Activated CD4-positive, CD25-positive, alpha-beta regulatory T cell (primary cell): ENCODE data around the gene MYEOV.

Source experiments
- DNase-seq, 4 experiments: peaks; one replicate each; lab custom pipeline; 2025; lab: John Stamatoyannopoulos, UW

Gene MYEOV

DNA sequence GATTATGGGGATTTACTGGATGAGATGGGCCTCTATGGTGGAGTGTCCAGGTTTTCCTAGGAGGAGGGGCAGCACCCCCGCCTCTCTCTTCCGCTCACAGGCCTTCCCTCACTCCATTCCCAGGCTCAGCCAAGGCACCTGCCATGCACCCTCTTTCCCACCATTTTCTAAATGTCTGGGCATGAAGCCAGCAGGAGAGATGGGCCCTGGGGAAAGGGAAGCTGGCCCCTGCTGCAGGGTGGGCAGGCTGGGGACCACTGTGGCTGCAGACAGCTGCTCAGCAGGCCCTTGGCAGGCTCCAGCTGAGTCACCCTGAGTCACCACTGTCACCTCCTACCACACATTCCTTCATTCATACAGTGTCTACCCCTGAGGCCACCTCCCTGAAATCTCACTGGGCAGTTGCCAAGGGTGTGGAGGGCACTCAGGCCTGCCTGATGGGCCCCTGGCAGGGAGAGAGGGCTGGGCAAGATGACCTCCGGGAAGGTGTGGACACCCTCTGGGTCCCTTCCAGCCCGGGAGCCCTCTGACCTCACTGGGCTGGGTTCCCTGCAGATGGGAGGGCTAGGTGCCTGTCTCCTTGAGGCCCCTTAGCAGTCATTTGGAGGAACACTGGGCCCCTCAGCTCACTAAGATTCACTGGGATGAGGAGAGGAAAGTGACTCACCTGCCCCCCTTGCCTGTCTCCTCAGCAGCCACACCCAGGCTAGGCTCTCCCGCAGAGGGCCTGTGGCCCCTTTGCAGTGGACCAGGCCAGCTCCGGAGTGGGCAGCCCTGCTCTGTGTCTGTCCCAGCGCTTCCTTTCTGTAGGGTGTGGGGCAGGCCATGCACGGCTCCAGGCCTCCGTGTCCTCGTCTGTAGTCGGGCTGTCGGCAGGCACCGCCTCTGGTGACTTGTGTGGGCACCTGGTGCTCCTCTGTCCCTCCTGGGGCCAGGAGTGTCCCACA, 7.8 kb downstream of the MYEOV start:
- no peak for DNase-seq

DNA sequence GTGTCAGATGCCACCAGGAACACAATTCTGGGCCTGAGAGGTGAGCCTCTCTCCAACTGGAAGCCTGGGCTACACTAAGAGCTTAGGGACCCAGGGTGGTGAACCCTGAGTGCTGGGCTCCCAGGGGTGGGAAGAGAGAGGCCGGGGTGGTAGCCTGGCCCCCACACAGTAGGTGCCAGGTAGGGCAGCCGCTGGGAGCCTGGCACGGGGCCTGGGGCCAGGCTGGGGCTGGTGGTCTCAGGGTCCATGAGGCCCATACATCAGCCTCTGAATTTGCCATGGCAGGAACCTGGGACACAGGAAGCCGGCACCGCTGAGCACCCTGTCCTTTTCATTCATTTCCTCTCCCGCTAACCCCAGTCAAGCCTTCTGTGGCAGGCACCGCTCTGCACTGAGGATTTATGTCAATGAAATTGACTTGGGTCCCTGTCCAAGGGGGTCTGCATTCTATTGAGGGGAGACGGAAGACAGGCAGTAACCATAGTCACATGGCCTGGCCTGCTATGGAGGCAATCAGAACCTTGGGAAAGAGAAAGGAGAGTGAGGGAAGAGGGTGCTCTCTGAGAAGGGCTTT, 8.6 kb downstream of the MYEOV start:
- DNase-seq, result no peak

DNA sequence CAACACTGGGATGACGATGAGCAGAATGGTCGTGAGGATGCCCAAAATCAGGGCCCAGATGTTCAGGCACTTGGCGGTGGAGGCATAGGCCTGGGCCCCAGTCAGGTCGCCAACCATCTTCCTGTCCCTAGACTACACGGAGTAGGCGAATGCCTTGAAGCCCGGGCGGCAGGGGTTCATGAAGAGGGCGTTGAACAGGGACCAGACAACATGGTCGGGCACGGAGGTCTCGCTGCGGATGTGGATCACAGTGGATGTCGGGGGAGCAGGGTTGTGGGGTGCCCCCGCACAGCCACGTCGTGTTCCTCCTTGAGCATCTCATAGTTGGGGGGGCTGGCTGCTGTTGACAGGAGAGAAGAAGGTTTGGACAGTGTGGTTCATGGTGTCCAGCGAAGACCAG, 9.5 kb downstream of the MYEOV start:
- DNase-seq, result no peak

DNA sequence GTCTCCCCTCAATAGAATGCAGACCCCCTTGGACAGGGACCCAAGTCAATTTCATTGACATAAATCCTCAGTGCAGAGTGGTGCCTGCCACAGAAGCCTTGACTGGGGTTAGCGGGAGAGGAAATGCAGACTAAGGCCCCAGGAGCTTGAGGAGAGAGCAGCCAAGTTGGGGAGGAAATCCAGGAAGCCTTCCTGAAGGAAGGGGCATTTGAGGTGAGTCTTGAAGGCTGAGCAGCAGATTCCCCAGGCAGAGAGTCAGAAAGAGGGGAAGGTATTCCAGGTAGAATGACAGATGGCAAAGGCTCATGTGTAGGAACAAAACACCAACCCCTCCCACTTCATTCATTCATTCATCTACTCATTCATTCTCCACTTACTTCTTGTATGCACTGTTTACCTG, 10.3 kb downstream of the MYEOV start:
- DNase-seq, result no peak

DNA sequence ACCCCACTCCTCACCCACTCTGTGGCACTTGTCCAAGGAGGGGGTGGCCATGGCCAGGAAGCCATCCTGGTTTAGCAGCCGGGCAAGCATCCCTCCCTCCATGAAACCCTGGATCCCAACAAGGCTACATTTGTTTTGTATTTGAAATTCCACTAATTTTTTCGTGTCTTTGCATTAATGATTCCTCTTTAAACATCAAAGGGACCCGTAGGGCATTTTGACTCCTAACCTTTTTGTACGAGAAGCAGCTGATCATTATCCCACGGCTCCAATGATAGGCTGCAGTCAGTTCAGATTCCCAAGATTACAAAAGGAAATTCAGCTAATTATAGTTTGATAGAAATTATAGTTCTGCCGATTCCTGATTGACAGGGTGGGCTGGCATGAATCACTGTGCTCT, 10.7 kb downstream of the MYEOV start:
- no peak for DNase-seq

DNA sequence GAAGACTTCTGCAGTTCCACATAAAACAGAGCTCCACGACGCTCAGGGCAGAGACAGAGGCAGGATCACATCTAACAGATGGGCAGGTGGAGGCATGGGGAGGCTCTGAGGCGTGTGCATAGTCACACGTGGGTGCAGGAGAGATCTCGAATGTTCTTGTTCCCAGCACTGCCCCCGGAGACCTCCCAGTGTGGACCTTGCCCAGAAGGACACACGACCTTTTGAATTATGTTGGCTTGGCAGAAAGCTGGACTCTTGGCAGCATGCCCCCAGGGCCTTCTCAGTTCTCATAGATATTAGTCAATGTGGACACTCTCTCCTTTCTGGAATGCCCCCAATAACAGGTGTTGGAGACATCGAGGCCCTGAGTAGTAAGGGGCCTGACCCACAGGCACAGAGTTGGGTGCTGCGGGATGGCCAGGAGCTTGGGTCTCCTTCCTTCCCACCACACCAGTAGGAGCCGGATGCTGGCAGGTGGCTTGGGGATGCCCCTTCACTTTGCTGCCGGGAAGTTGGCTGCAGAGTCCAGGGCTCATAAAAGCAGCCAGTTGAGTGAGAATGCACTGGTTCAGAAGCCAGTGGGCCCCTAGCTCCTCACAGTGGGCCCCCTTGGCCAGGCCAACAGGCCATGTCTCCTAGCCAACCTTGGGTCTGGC, 12.1 kb downstream of the MYEOV start:
- DNase-seq, result no peak

DNA sequence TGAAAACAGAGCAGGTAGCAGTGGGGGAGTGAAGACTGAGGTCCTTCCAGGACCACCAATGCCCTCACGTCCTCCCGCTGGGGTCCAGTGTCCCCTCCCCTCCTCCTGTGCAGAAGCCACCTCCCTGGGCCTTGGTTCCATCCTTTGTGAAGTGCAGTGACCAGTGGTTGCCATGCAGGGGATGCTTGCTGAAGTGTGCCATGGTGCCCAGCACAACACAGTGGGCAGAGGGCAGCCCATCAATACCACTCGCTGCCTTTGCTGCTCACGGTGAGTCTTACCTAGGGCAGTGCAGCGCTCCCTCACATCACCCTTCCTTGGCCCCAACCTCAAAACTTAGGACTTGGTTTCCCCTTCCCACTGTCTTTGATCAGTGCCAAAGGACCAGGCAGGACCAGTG, 12.9 kb downstream of the MYEOV start:
- no peak for DNase-seq

DNA sequence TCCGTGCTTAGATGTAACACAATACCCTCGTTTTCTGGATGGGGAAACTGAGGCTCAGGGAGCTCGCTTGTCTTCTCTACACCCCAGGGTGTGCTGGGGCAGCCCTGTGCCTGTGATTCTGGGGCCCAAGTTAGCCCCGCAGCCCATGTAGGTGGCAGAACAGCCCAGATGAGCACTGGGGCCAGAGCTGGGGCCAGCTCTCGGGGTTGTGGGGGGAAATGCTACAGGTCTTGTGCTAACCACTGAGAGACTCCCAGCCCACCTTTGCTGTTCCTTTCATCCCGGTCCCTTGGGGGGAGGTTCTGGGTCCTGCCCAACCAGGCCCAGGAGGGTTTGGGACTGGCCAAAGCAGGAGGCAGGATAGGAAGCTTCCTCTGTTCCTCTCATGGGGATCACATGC, 13.5 kb downstream of the MYEOV start:
- no peak for DNase-seq

DNA sequence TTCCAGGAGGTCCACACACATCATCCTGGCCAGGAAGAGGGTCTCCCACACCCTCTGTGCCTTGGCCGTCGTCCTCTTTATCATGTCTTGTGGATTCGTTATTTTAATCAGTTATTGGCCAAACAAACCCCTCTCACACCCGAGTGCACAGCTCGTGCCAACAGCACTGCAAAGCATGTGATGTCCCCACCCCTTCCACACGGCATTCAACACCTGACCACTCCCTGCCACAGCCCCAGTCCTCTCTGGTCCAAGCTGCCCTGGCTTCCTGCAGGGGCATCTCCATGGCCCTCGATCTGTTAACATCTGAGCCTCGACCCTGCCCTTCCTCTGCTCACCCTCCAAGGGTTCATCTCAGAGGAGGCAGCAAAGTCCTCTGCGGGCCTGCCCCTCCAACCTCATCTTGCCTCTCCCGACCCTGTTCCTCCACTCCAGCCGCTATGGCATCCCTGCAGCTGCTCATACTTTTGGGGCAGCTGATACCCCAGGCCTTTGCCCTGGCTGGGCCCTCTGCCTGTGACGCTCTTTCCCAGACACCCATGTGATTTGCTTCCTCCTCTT, 14.0 kb downstream of the MYEOV start:
- no peak for DNase-seq

DNA sequence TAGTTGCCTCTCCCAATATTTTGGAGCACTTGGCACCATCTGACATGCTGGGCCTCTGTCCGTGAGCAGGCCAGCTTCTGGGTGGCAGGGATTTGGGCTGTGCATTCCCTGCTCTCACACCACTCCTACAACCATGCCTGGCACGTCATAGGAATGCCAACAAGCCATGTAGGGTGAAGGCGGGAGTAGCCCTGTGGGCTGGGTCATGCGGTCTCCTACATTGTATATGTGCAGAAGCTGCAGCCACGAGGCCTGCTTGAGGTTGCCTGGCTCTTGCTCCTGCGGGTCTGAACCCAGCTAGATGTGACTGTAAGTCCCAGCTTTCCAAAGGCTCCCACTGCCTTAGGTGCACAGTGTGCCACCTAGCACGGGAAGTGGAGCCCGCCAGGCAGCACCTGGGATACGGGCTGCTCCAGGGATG, 14.5 kb downstream of the MYEOV start:
- no peak for DNase-seq

DNA sequence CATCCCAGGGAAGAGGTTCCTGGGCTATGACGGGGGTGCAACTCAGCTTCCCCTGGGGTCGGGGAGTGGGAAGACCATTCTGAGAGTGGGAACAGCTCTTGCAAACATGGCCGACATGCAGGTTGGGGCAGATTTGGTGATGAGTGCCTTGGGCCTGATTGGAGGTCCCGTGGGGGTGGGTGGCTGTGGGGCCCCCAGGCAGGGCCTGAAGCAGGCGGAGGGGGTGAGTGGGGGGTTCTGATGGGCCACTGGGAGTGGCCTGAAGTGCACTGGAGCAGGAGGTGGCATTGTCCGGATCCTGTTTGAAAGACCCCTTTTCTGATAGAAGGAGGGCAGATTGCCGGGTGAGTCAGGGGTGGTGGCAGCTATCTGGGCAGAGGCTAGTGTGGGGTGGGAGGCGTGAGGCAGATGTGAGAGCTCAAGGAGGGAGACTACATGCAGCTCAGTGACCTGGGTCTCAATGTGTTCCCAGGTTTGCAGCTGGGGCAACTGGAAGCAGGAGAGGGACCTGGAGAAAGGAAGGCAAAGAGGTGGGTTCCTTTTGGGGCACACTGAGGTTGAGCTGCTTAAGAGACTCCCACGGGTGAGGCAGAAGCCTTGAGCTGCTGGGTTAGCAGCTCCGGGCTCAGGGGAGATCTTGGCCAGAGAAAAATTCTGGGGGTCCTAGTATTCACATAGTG, 15.1 kb downstream of the MYEOV start:
- DNase-seq, result no peak

DNA sequence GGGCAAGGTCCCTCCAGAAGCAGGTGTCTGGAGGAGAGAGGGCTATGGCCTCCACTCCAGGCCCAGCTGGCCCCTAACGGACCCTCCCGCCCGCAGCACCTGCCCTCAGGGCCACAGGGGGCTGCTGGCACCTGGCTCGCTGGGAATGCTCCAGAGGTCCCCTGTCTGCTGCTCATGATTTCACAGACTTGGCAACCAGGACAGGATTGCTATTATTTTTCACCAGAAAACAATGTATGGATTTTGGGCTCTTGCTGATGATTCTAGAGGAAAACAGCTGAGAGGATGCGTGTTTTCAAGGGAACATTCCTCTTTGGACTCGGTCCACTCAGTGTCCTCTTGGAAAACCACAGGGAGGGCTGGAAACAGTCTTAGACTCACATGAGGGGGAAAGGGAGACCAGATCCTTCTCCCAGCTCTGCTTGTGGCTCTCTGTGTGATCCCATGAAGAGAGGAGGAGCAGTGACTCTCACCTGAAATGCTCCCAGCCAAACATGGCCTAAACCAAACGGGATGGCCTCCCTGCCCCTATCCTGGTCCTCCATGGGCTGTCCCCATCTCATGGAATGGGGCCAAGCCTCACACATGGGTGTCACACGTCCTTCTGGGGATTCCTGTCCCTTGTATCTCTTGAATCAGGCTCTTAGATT, 15.8 kb downstream of the MYEOV start:
- DNase-seq, result no peak

DNA sequence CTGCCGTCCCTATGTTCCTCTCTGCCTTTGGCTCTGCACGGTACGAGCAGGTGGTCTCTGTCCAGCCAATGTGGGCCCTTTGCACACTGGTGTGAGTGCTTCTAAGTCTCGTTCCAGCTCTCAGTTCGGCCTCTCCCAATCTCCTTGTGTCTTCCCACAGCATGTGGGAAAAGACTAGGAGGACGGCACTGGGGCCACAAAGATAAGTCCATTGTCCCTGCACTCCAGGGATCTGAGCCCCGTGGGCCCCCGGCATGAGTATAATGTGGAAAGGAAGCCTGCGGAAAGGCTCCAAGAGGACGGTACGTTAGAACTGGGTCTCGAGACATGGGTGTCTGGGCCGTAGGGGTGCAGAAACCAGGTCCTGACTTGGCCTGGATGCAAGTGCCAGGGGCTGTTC, 16.4 kb downstream of the MYEOV start:
- DNase-seq, result no peak

DNA sequence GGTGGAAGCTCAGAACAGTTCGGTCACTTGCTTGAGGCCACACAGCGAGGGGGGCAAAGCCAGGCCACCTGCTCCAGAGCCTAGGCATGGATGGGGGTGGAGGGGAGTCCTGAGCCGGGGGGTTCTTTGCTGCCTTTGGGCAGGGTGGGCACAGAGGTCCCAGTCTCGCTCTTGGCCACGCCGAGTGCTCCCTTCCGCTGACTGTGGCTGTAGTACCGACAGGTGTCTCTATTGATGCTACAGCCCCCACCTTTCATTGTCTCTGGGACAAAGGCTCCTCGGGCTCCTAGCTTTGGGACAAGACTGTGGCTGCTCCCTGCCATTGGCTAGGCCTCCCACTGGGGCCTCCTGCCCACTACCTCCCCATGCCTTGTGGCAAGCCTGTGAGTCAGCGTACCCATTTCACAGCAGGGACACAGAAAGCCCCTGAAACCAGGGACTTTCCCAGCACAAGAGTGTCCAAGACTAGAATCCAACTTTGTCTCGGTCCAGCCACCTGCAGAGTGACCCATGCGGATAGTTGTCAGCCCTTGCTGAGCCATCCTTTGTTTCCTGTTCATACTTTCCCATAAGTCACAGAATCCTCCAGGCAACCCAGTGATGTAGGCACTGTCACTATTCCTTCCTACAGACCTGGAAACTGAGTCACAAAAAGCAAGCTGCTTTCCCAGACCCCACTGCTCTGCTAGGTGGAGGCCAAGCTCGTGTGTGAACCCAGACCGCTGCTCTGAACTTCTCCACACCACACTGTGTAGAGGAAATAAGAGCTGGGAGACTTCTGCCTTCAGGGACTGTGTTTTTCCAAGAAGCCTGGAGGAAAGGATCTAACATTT, 17.2 kb downstream of the MYEOV start:
- no peak for DNase-seq

DNA sequence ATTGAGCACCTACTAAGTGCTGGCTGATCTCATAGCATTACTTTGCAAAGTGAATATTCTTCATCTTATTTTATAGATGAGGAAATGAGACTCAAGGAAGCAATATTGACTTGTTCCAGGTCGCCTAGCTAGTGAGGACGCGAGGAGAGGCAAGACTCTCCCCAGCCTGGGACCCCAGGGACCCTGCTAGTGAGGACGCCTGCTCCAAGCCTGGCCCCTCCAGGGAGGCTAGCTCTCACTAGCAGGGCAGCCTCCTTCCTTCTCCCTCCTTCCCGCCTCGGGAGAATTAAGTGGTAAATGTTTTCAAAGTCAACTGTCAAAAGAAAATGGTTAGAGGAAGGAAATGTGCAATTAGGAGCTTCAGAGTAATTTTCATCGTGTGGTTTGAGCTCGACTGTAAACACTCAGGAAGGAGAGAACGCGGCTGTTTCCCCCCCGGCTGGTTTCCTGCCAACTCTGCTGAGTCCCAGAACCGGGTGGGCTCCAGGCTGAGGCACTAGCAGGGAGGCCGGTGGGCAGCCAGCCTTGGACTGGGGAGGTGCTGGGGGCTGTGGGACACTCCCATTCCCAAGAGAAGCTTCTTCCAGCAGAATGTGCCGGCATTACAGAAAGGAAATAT, 17.9 kb downstream of the MYEOV start:
- DNase-seq, result no peak

DNA sequence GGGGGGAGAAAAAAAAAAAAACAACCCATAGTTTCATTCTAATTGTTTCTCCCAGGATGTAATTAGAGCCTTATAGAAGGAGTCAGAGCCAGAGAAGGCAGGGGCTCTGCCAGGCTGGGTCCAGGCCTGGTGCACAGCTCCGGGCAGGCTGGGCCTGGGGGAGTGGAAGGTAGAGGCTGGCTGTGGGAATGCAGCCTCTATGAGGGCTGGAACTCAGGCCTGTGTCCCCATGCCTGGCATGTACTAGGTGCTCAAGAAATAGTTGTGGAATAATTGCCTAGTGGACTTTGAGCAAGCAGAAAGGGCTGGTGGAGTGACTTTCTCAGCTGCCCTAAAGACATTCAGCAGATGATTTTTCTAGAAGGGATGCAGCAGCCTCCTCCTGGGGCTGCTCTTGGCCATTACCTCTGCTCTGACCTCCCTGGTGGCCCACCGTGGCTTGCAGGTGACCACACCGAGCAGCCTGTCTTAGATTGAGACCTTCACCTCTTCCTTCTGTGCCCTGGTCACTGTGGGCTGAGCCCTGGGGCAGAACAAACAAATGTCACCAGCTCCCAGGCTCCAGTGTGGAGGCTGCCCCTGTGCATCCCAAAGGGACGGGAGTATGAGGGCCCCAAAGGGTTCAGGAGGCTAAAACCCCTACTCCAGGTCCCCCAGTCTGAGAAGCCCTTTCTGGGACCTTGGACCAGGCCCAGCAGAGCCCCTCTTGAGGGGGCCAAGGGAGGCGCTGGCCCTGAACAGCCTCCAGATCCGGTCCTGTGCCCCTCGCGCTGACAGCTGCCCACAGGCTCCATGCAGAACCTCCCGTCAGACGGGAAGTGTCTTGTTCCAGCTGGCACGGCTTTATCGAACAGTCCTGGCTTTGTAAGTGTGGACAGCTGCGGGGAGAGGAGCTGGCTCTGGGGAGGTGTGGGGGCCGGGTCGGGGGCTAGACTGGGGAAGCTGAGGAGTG, 18.8 kb downstream of the MYEOV start:
- no peak for DNase-seq

DNA sequence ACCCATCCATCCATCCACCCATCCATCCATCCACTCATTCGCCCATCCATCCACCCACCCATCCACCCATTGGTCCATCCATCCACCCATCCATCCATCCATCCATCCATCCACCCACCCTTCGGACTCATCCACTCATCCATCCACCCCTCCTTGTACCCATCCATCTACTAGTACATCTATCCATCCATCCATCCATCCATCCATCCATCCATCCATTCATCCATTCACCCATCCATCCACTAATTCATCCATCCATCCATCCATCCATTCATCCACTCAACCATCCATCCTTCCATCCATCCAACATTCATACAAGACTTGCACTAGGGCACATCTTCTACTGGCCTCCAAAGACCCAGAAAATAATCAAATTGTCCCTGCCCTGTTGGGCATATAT, 20.0 kb downstream of the MYEOV start:
- no peak for DNase-seq

DNA sequence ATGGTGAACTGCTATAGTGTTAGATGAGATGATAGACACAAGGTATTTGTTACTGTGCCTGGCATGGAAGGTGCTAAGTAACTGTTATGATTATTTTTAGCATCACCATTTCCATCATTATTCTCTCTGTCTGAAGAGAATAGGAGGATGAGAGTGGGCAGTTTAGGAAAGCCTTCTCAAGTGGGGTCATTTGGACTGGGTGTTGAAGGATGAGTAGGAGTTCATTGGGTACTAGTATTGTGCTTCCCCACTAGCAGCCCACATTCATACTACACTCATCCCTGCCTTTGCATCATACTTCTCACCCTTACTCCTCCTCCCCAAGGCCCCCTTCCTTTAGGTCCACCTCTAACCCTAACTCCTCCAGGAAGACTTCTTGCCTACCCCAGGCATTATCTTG, 20.6 kb downstream of the MYEOV start:
- no peak for DNase-seq

DNA sequence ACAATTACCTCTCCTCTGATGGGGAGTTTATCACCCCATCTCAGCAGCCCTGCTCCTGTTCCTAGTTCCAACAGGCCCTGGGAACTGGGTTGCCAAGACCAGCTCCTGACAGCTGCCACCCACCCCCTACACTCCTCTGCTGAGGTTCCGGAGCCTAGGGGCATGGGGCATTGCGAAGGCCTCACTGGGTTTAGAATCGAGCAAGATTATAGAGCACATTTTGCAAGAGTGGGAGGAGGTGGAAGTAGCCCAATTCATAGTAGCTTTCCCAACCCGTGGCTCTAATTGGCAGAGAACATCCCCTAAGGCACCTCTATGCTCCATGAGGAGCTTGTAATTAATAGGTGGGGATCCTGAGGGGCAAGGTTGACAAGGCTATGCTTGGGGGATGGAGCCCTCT, 23.0 kb downstream of the MYEOV start:
- DNase-seq, result no peak
